GM23248 (cell line): Measurements from ENCODE around the gene IL17C. TPM values are rescaled to one million over a fixed set of nuclear protein-coding genes. Genes with fewer than 3 reads are reported as not detected.

ENCODE experiments used
- DNase-seq: peaks from one replicate; pipeline ENCODE4 v3.0.0-alpha.2; 2015
- H2AFZ ChIP-seq: fragments of 200-600 bp; sonication (generic); 2 replicates; pipeline ENCODE4 v1.6.1; 2016; ENCODE audit warnings: antibody characterized with exemption
- H3F3A ChIP-seq: fragments of 200-600 bp; sonication (generic); 2 replicates; pipeline ENCODE4 v1.6.1; 2016; ENCODE audit warnings: mild to moderate bottlenecking, antibody characterized with exemption, mixed run types; ENCODE audit not compliant: insufficient read depth
- H3K27ac ChIP-seq: fragments of 200-600 bp; sonication (generic); 2 replicates; pipeline ENCODE4 v1.5.1; 2016; ENCODE audit warnings: mild to moderate bottlenecking
- H3K27me3 ChIP-seq: fragments of 200-600 bp; sonication (generic); replicated peaks from 2 replicates; pipeline ENCODE4 v1.6.1; 2016; ENCODE audit warnings: mild to moderate bottlenecking; ENCODE audit not compliant: insufficient read depth
- H3K36me3 ChIP-seq: fragments of 200-600 bp; sonication (generic); 2 replicates; pipeline ENCODE4 v1.6.1; 2016; ENCODE audit warnings: low read depth, mild to moderate bottlenecking
- H3K4me1 ChIP-seq: fragments of 200-600 bp; sonication (generic); 2 replicates; pipeline ENCODE4 v1.6.1; 2016; ENCODE audit warnings: mild to moderate bottlenecking; ENCODE audit not compliant: insufficient read depth
- H3K4me2 ChIP-seq: fragments of 200-600 bp; sonication (generic); one replicate; pipeline ENCODE4 v1.6.1; 2016; ENCODE audit warnings: mild to moderate bottlenecking; ENCODE audit not compliant: unreplicated experiment
- H3K4me3 ChIP-seq: fragments of 200-600 bp; sonication (generic); 2 replicates; pipeline ENCODE4 v1.5.1; 2016; ENCODE audit warnings: mild to moderate bottlenecking
- H3K79me2 ChIP-seq: fragments of 200-600 bp; sonication (generic); 2 replicates; pipeline ENCODE4 v1.6.1; 2016; ENCODE audit warnings: mild to moderate bottlenecking; ENCODE audit not compliant: insufficient read depth
- H3K9ac ChIP-seq: fragments of 200-600 bp; sonication (generic); 2 replicates; pipeline ENCODE4 v1.6.1; 2016; ENCODE audit warnings: mild to moderate bottlenecking
- H3K9me2 ChIP-seq: fragments of 200-600 bp; sonication (generic); 2 replicates; pipeline ENCODE4 v1.6.1; 2016; ENCODE audit warnings: mixed run types, mild to moderate bottlenecking, moderate library complexity; ENCODE audit not compliant: insufficient read depth
- H3K9me3 ChIP-seq: fragments of 200-600 bp; sonication (generic); one replicate; pipeline ENCODE4 v1.6.1; 2017; ENCODE audit warnings: low read depth
- H4K20me1 ChIP-seq: fragments of 200-600 bp; sonication (generic); 2 replicates; pipeline ENCODE4 v1.6.0; 2016; ENCODE audit not compliant: insufficient read depth
- EZH2 ChIP-seq: fragments of 200-600 bp; sonication (generic); IDR thresholded peaks from 2 replicates; pipeline ENCODE4 v1.6.1; 2018; ENCODE audit warnings: antibody characterized with exemption, mild to moderate bottlenecking; ENCODE audit not compliant: insufficient read depth, poor library complexity, severe bottlenecking
- EZH2phosphoT487 ChIP-seq: fragments of 200-600 bp; sonication (generic); IDR thresholded peaks from 2 replicates; pipeline ENCODE4 v1.6.1; 2018; ENCODE audit warnings: antibody characterized with exemption, moderate library complexity, mild to moderate bottlenecking, low read depth; ENCODE audit not compliant: insufficient read depth
- WGBS, 2 experiments: methylation state at CpG; one replicate each; pipeline ENCODE4 v1.1.6; 2015 to 2017; ENCODE audit warnings: low lambda C conversion rate in 2 of 2, low coverage in 1 of 2; ENCODE audit errors: missing lambda C conversion rate in 2 of 2; 5-methylcytosine and 5-hydroxymethylcytosine counted together
- in situ Hi-C: fragments of 300-500 bp; cut with MboI; formaldehyde crosslinking; loops from 2 replicates; pipeline ENCODE4 v1.15.0; 2020
- polyA plus RNA-seq: library from polyadenylated mRNA; unstranded; fragments of >200 nt; fragmentation: Nextera tagmentation; extraction: Ambion mirVana; gene quantifications from 2 replicates; pipeline ENCODE4 v1.2.1, GENCODE V29; 2016
- total RNA-seq: library from RNA; depleted of rRNA; stranded (reverse); fragments of >200 nt; shearing (Covaris generic); gene quantifications from 2 replicates; pipeline ENCODE4 v1.2.3, GENCODE V29; 2014

Gene IL17C
- total and polyA plus RNA-seq, 2 experiments from 2014 or later = not detected

DNA sequence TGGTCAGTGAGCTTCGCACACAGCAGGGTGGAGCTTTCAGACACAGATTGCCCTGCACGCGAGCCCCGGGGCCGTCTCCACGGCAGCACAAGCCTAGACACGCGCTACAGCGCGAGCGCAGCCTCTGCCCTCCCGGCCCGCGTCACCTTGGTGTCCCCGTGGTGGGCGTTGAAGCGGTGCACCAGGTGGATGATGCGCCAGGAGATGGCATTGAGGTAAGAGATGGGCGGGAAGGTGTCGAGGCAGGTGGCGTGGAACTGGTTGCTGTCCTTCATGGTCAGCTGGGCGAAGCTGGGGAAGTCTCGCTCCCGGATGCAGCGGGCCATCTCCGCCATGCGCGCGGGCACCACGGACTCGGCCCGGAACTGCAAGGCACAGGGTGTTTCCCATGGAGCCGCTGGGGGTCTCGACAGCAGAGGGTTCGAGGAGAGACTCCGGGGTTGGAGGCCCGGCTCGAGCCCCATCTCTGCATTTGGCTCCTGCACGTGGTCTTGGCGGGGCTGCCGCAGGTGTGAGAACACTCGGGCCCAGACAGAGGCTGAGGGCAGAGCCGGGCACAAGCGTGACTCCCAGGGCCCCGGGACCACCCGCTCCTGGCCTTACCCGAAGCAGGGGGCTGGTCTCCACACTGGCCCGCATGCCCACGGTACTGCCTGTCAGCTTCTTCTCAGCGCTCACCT lies 16.8 kb downstream of the IL17C start:
- Histone ChIP-seq H4K20me1 (no peaks in the 10 kb centered on the region), H3K27me3 (no peaks in the 10 kb centered on the region), H2AFZ (no peak overlapping the region), H3K9me2 (no peaks in the 10 kb centered on the region), H3K27ac (no peak overlapping the region), H3K4me3 (no peak overlapping the region), H3K36me3 (no peaks in the 10 kb centered on the region), H3K4me2 (no peak overlapping the region), H3K9me3 (no peaks in the 10 kb centered on the region), H3K4me1 (no peaks in the 10 kb centered on the region), H3K79me2 (peaks cover 5% of the 10 kb centered on the region; the same call in 1 of the 2 replicates), H3K9ac (no peak overlapping the region), H3F3A (no peaks in the 10 kb centered on the region)
- DNase-seq = no peak
- TF ChIP-seq EZH2 (no peak), EZH2phosphoT487 (no peak)
- in situ Hi-C loops = no loop called here
- WGBS, 2 experiments = 95 to 96% methylated on average over 39 to 50 of the region's 50 CpGs

DNA sequence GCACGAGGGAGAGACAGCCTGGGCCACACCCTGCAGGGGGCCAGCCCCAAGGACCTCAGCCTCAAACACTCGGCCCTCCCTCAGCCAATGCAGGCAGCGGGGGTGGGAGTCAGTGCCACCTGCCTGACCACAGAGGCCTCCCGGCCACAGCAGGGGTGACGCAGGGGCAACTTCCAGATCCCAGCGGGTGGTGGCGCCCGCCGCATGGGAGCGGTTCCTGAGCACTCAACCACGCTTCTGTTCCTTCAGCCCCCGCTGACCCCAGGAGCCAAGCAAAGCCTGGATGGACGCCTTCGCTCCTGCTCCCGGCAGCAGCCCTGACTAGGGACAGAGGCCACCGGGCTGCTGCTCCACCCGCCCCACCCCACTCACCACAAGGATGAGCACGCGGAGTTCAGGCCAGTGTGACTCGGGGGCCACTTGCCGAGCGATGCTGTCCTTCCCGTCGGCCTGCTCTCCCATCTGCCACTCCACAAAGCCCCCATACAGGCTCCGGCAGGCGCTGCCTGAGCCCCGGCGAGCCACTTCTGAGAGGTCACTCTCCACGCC lies 17.4 kb downstream of the IL17C start:
- Histone ChIP-seq H3K9ac (no peak overlapping the region), H3K4me3 (no peak overlapping the region), H3K27me3 (no peaks in the 10 kb centered on the region), H3F3A (no peaks in the 10 kb centered on the region), H3K4me2 (no peak overlapping the region), H3K9me3 (no peaks in the 10 kb centered on the region), H3K27ac (no peak overlapping the region), H2AFZ (no peak overlapping the region), H3K79me2 (peaks cover 11% of the 10 kb centered on the region; the same call in 1 of the 2 replicates), H3K9me2 (no peaks in the 10 kb centered on the region), H4K20me1 (no peaks in the 10 kb centered on the region), H3K36me3 (no peaks in the 10 kb centered on the region), H3K4me1 (no peaks in the 10 kb centered on the region)
- 91 to 95% methylated on average over 27 to 29 of the region's 29 CpGs for WGBS, 2 experiments
- TF ChIP-seq EZH2 (no peak), EZH2phosphoT487 (no peak)
- in situ Hi-C loops = no loop called here
- DNase-seq = no peak

- WGBS, 2 experiments = 88 to 93% methylated on average over 23 to 25 of the region's 25 CpGs
Measured at GRCh38 chr16:88656291-88656980, 18.1 kb downstream of the IL17C start.

GRCh38 chr16:88657371-88657770 lies 19.0 kb downstream of the IL17C start:
- Histone ChIP-seq H2AFZ (no peak overlapping the region), H3K9me3 (no peaks in the 10 kb centered on the region), H3K9me2 (no peaks in the 10 kb centered on the region), H3K9ac (no peak overlapping the region), H3K27ac (no peak overlapping the region), H3K4me3 (no peak overlapping the region), H3K4me1 (0 out of 2 replicates have a peak, but pooled peaks cover 4% of the 10 kb centered on the region), H4K20me1 (no peaks in the 10 kb centered on the region), H3K79me2 (peaks cover 17% of the 10 kb centered on the region), H3F3A (no peaks in the 10 kb centered on the region), H3K4me2 (no peak overlapping the region), H3K36me3 (no peaks in the 10 kb centered on the region), H3K27me3 (no peaks in the 10 kb centered on the region)
- WGBS, 2 experiments = 90% methylated on average over 13 to 18 of the region's 19 CpGs
- TF ChIP-seq EZH2 (no peak), EZH2phosphoT487 (no peak)
- in situ Hi-C loops = no loop called here
- no peak for DNase-seq

More at GRCh38 chr16:88656291-88656980, 18.1 kb downstream of the IL17C start:
- Histone ChIP-seq H3K36me3 (no peaks in the 10 kb centered on the region), H3F3A (no peaks in the 10 kb centered on the region), H3K9me2 (no peaks in the 10 kb centered on the region), H3K79me2 (peaks cover 11% of the 10 kb centered on the region; the same call in 1 of the 2 replicates), H3K4me3 (no peak overlapping the region), H2AFZ (no peak overlapping the region), H3K4me1 (no peaks in the 10 kb centered on the region), H3K4me2 (no peak overlapping the region), H3K27ac (no peak overlapping the region), H4K20me1 (no peaks in the 10 kb centered on the region), H3K9ac (no peak overlapping the region), H3K27me3 (no peaks in the 10 kb centered on the region), H3K9me3 (no peaks in the 10 kb centered on the region)
- in situ Hi-C loops = no loop called here
- TF ChIP-seq EZH2phosphoT487 = no peak
- no peak for TF ChIP-seq EZH2
- no peak for DNase-seq
